Neural cell (in vitro differentiated cells): Measurements from ENCODE around the gene KRT32. TPM values are rescaled to one million over a fixed set of nuclear protein-coding genes. Genes with fewer than 3 reads are reported as not detected.

ENCODE experiments used
- H2AFZ ChIP-seq: fragments of 200-600, 300-800 bp; sonication (generic), shearing (Covaris generic); 2 replicates; pipeline ENCODE4 v1.6.0; 2014; ENCODE audit warnings: low read depth, mild to moderate bottlenecking, antibody characterized with exemption, low read length, moderate library complexity
- H3F3A ChIP-seq: fragments of 200-600 bp; shearing (Covaris generic); 2 replicates; pipeline ENCODE4 v1.6.1; 2016; ENCODE audit warnings: mild to moderate bottlenecking, moderate library complexity, mixed read lengths, antibody characterized with exemption, low read length; ENCODE audit not compliant: insufficient read depth, poor library complexity, severe bottlenecking
- H3K27ac ChIP-seq: fragments of 200-600, 300-800 bp; sonication (generic), shearing (Covaris generic); 2 replicates; pipeline ENCODE4 v1.5.1; 2014; ENCODE audit warnings: mild to moderate bottlenecking, low read length, moderate library complexity
- H3K27me3 ChIP-seq: fragments of 300-800, 200-600 bp; sonication (generic), shearing (Covaris generic); 2 replicates; pipeline ENCODE4 v1.6.0; 2014; ENCODE audit warnings: mild to moderate bottlenecking, low read depth, low read length, moderate library complexity; ENCODE audit not compliant: insufficient read depth
- H3K36me3 ChIP-seq: fragments of 300-800, 200-600 bp; sonication (generic), shearing (Covaris generic); 2 replicates; pipeline ENCODE4 v1.5.1; 2014; ENCODE audit warnings: mild to moderate bottlenecking, antibody characterized with exemption, low read length, moderate library complexity; ENCODE audit not compliant: insufficient read depth
- H3K4me2 ChIP-seq: fragments of 300-800, 200-600 bp; sonication (generic), shearing (Covaris generic); 2 replicates; pipeline ENCODE4 v1.6.0; 2014; ENCODE audit warnings: mild to moderate bottlenecking, low read length
- H3K4me3 ChIP-seq: fragments of 300-800, 200-600 bp; sonication (generic), shearing (Covaris generic); 2 replicates; pipeline ENCODE4 v1.5.1; 2014; ENCODE audit warnings: mild to moderate bottlenecking, low read length, moderate library complexity
- H3K79me2 ChIP-seq: fragments of 200-600 bp; shearing (Covaris generic); replicated peaks from 2 replicates; pipeline ENCODE4 v1.6.0; 2014; ENCODE audit warnings: mild to moderate bottlenecking, low read length, moderate library complexity; ENCODE audit not compliant: insufficient read depth
- H3K9ac ChIP-seq: fragments of 300-800, 200-600 bp; sonication (generic), shearing (Covaris generic); 2 replicates; pipeline ENCODE4 v1.6.1; 2016; ENCODE audit warnings: mild to moderate bottlenecking, low read length, mixed read lengths
- H3K9me2 ChIP-seq: fragments of 200-600 bp; shearing (Covaris generic); 2 replicates; pipeline ENCODE4 v1.6.1; 2016; ENCODE audit warnings: mild to moderate bottlenecking, low read length, mixed read lengths; ENCODE audit not compliant: insufficient read depth
- H3K9me3 ChIP-seq: fragments of 200-600, 300-800 bp; sonication (generic), shearing (Covaris generic); 2 replicates; pipeline ENCODE4 v1.6.1; 2016; ENCODE audit warnings: mild to moderate bottlenecking, mixed run types, low read length, moderate library complexity, mixed read lengths
- H4K20me1 ChIP-seq: fragments of 200-600 bp; shearing (Covaris generic); 2 replicates; pipeline ENCODE4 v1.6.1; 2016; ENCODE audit warnings: mild to moderate bottlenecking, mixed run types; ENCODE audit not compliant: insufficient read depth
- CTCF ChIP-seq: fragments of 450-650 bp; IDR thresholded peaks from 2 replicates; pipeline ENCODE4 v1.5.1; 2014; ENCODE audit warnings: antibody characterized with exemption, mild to moderate bottlenecking, moderate library complexity; ENCODE audit not compliant: poor library complexity, severe bottlenecking
- EP300 ChIP-seq: fragments of 450-650 bp; conservative IDR thresholded peaks from 2 replicates; pipeline ENCODE4 v1.6.1; 2014; ENCODE audit warnings: antibody characterized with exemption, mild to moderate bottlenecking, moderate library complexity; ENCODE audit not compliant: poor library complexity, severe bottlenecking
- EZH2 ChIP-seq: fragments of 200-600, 300-800 bp; shearing (Covaris generic), sonication (generic); IDR thresholded peaks from 2 replicates; pipeline ENCODE4 v1.6.1; 2014; ENCODE audit warnings: antibody characterized with exemption, low read length, borderline replicate concordance, mild to moderate bottlenecking; ENCODE audit not compliant: insufficient read depth, poor library complexity, severe bottlenecking
- MXI1 ChIP-seq: fragments of 450-650 bp; conservative IDR thresholded peaks from 2 replicates; pipeline ENCODE4 v1.6.1; 2014; ENCODE audit warnings: antibody characterized with exemption, mild to moderate bottlenecking; ENCODE audit not compliant: poor library complexity, severe bottlenecking
- POLR2AphosphoS5 ChIP-seq: IDR thresholded peaks from 2 replicates; pipeline ENCODE4 v1.6.1; 2012
- RAD21 ChIP-seq: fragments of 450-650 bp; conservative IDR thresholded peaks from 2 replicates; pipeline ENCODE4 v1.6.1; 2014; ENCODE audit warnings: antibody characterized with exemption, mild to moderate bottlenecking, moderate library complexity
- REST ChIP-seq: IDR thresholded peaks from 2 replicates; pipeline ENCODE4 v1.6.1; 2012; ENCODE audit warnings: borderline replicate concordance
- SMC3 ChIP-seq: fragments of 450-650 bp; conservative IDR thresholded peaks from 2 replicates; pipeline ENCODE4 v1.6.1; 2014; ENCODE audit warnings: antibody characterized with exemption, mild to moderate bottlenecking, moderate library complexity; ENCODE audit not compliant: poor library complexity
- TAF1 ChIP-seq: IDR thresholded peaks from 2 replicates; pipeline ENCODE4 v1.6.1; 2012; ENCODE audit warnings: low read depth
- polyA plus RNA-seq: library from polyadenylated mRNA; depleted of rRNA; stranded (reverse); fragments of >200 nt; gene quantifications from 2 replicates; pipeline ENCODE4 v1.2.3, GENCODE V29; 2014

The KRT32 gene
- polyA plus RNA-seq, 1 donor from 2014 or later: not detected

GRCh38 chr17:41449008-41449407 lies 18.2 kb downstream of the KRT32 start:
- H3K9me2 ChIP-seq: no peaks in the 10 kb centered on the region
- H3K4me3 ChIP-seq: no peak overlapping the region
- H3K4me2 ChIP-seq: no peak overlapping the region
- H3K36me3 ChIP-seq: no peaks in the 10 kb centered on the region
- H3K9ac ChIP-seq: no peak overlapping the region
- TF ChIP-seq EP300: no peak
- TF ChIP-seq REST: no peak
- no peak for TF ChIP-seq SMC3
- no peak for TF ChIP-seq TAF1
- TF ChIP-seq POLR2AphosphoS5: no peak
- H3K27me3 ChIP-seq: no peaks in the 10 kb centered on the region
- no peaks in the 10 kb centered on the region for H3K79me2 ChIP-seq
- H3F3A ChIP-seq: no peaks in the 10 kb centered on the region
- no peaks in the 10 kb centered on the region for H4K20me1 ChIP-seq
- no peak overlapping the region for H2AFZ ChIP-seq
- H3K27ac ChIP-seq: no peak overlapping the region
- H3K9me3 ChIP-seq: no peaks in the 10 kb centered on the region

GRCh38 chr17:41448506-41448905 lies 18.7 kb downstream of the KRT32 start:
- TF ChIP-seq TAF1 (no peak), REST (no peak), SMC3 (no peak), RAD21 (no peak), MXI1 (no peak), CTCF (no peak), EP300 (no peak), POLR2AphosphoS5 (no peak), EZH2 (no peak)
- no peak overlapping the region for H2AFZ ChIP-seq
- no peak overlapping the region for H3K4me2 ChIP-seq
- no peak overlapping the region for H3K4me3 ChIP-seq
- H3K9me3 ChIP-seq: no peaks in the 10 kb centered on the region
- no peaks in the 10 kb centered on the region for H3F3A ChIP-seq
- no peak overlapping the region for H3K27ac ChIP-seq
- no peak overlapping the region for H3K9ac ChIP-seq
- H3K27me3 ChIP-seq: no peaks in the 10 kb centered on the region
- H4K20me1 ChIP-seq: no peaks in the 10 kb centered on the region
- H3K79me2 ChIP-seq: no peaks in the 10 kb centered on the region
- H3K36me3 ChIP-seq: no peaks in the 10 kb centered on the region
- no peaks in the 10 kb centered on the region for H3K9me2 ChIP-seq
